Psoas muscle (tissue), 8 donors: Measurements from ENCODE around the gene SLC6A7. TPM values are rescaled to one million over a fixed set of nuclear protein-coding genes. Genes with fewer than 3 reads are reported as not detected.

Experiments
- ATAC-seq, 4 donors: fragments of 200-7000 bp; cut with Tn5 transposase; one replicate each; pipeline ENCODE4 v1.9.1; 2020; ENCODE audit warnings: moderate library complexity in 3 of 4, mild to moderate bottlenecking in 2 of 4
- DNase-seq, 2 donors: peaks; one replicate each; pipeline ENCODE4 v3.0.0-alpha.2; 2020
- H3K27ac ChIP-seq: fragments of 200-600 bp; one replicate; pipeline ENCODE4 v1.8.0; 2022
- H3K27me3 ChIP-seq, 3 donors: fragments of 200-600 bp in 1 of 3; one replicate each; pipeline versions ENCODE4 v1.6.1 to v1.8.0; 2013 to 2022; ENCODE audit warnings: low read length in 2 of 3, mild to moderate bottlenecking in 2 of 3, moderate library complexity in 1 of 3; ENCODE audit not compliant: insufficient read depth in 3 of 3
- H3K36me3 ChIP-seq, 2 donors: fragments of 200-600 bp in 1 of 2; one replicate each; pipeline versions ENCODE4 v1.6.1 to v1.8.0; 2013 to 2022; ENCODE audit warnings: low read depth in 1 of 2, mild to moderate bottlenecking in 1 of 2, moderate library complexity in 1 of 2; ENCODE audit not compliant: insufficient read depth in 1 of 2
- H3K4me1 ChIP-seq: fragments of 200-600 bp; one replicate; pipeline ENCODE4 v1.8.0; 2022
- H3K4me3 ChIP-seq: fragments of 200-600 bp; one replicate; pipeline ENCODE4 v1.8.0; 2022; ENCODE audit warnings: mild to moderate bottlenecking
- H3K9me3 ChIP-seq: fragments of 200-600 bp; one replicate; pipeline ENCODE4 v1.8.0; 2022
- CTCF ChIP-seq: fragments of 200-600 bp; IDR thresholded peaks from one replicate; pipeline ENCODE4 v1.8.0; 2022; ENCODE audit warnings: antibody characterized with exemption
- WGBS, 3 donors: extraction: QIAGEN DNeasy Blood & Tissue Kit; methylation state at CpG; one replicate each; pipeline versions ENCODE4 v1.1.6 to v1.1.7; 2013; 5-methylcytosine and 5-hydroxymethylcytosine counted together
- intact Hi-C, 2 donors: fragments of 100-400 bp; cut with DNase I; formaldehyde crosslinking; loops; one replicate each; pipeline versions ENCODE4 v1.11.0 to v1.14.2; 2022
- polyA plus RNA-seq, 3 donors: library from polyadenylated mRNA; stranded (reverse); fragments of 200-250 nt; gene quantifications; one replicate each; pipeline ENCODE4 v1.2.3, GENCODE V29; 2013
- total RNA-seq, 4 donors: library from RNA; stranded (reverse); fragmentation: NEBNext Ultra II Directional in 2 of 4; extraction: Animal tissue kit (Norgen Biotek cat#: 25700) in 2 of 4; gene quantifications; one replicate each; pipeline versions ENCODE4 v1.2.1 to v1.2.4, GENCODE V29; 2021 to 2023
- donor health status: healthy with polysubstance abuse.
- donor health status: DM: no; HTN: no; CAD: no; lungs with moderate emphysema.
- donor health status: Bipolar disorder and iron deficiency.
- donor health status: healthy.
- donor health status: DM: yes; HTN: yes; CAD: no.
- donor health status: DM: no; HTN: no; CAD: no.
- donor health status: DM: no; HTN: no; CAD: no.
- donor health status: DM: yes; HTN: yes; CAD: no.

Gene SLC6A7
- total and polyA plus RNA-seq, 7 donors: not detected

- Histone ChIP-seq H3K27me3 (no peaks in the 10 kb centered on the region), H3K4me1 (peaks cover 18% of the 10 kb centered on the region), H3K27ac (no peak overlapping the region), H3K36me3 (no peaks in the 10 kb centered on the region), H3K4me3 (no peak overlapping the region), H3K9me3 (no peaks in the 10 kb centered on the region)
- DNase-seq (no peak), ATAC-seq (no peak)
- 83 to 86% (median 84%) methylated on average over 15 of the region's 15 CpGs for WGBS, 3 donors
- TF ChIP-seq CTCF: no peak
- intact Hi-C loops: loop anchor here in 1 of 2 donors (10.0 kb wide), 1 partner anchor 187 kb away; the partner anchor contains the start of gene TCOF1
Measured at GRCh38 chr5:150167512-150167850, 22.4 kb upstream of the SLC6A7 start.

GRCh38 chr5:150167908-150168307, 22.0 kb upstream of the SLC6A7 start:
- H3K27me3 ChIP-seq: no peaks in the 10 kb centered on the region
- 86 to 91% (median 89%) methylated on average over 14 of the region's 14 CpGs for WGBS, 3 donors
- no peak overlapping the region for H3K4me3 ChIP-seq
- intact Hi-C loops: loop anchor here in 1 of 2 donors (10.0 kb wide), 1 partner anchor 187 kb away; the partner anchor contains the start of gene TCOF1
- no peak for TF ChIP-seq CTCF
- H3K27ac ChIP-seq: no peak overlapping the region
- no peaks in the 10 kb centered on the region for H3K36me3 ChIP-seq
- DNase-seq (no peak), ATAC-seq (no peak)
- H3K9me3 ChIP-seq: no peaks in the 10 kb centered on the region
- peaks cover 18% of the 10 kb centered on the region for H3K4me1 ChIP-seq

GRCh38 chr5:150168864-150169263, 21.0 kb upstream of the SLC6A7 start:
- 31 to 47% (median 41%) methylated on average over 3 of the region's 3 CpGs for WGBS, 3 donors
- no peak overlapping the region for H3K4me3 ChIP-seq
- intact Hi-C loops: loop anchor here in 1 of 2 donors (10.0 kb wide), 1 partner anchor 186 kb away; the partner anchor contains the start of gene TCOF1
- DNase-seq: no peak
- peaks cover 9% of the 10 kb centered on the region for H3K4me1 ChIP-seq
- TF ChIP-seq CTCF: no peak
- H3K9me3 ChIP-seq: no peaks in the 10 kb centered on the region
- ATAC-seq: no peak
- no peaks in the 10 kb centered on the region for H3K36me3 ChIP-seq
- H3K27ac ChIP-seq: no peak overlapping the region
- no peaks in the 10 kb centered on the region for H3K27me3 ChIP-seq

- Histone ChIP-seq H3K4me1 (no peaks in the 10 kb centered on the region), H3K4me3 (no peak overlapping the region), H3K9me3 (no peaks in the 10 kb centered on the region), H3K36me3 (no peaks in the 10 kb centered on the region), H3K27ac (no peak overlapping the region), H3K27me3 (no peaks in the 10 kb centered on the region)
- intact Hi-C loops: no loop called here
- DNase-seq: no peak
- TF ChIP-seq CTCF: no peak
- 89 to 95% (median 90%) methylated on average over 1 of the region's 1 CpG for WGBS, 3 donors
- ATAC-seq: no peak
Measured at GRCh38 chr5:150172145-150172544, 17.7 kb upstream of the SLC6A7 start.

- peak in 1 of 4 donors; percentile 13 for ATAC-seq
- 82 to 93% (median 85%) methylated on average over 4 of the region's 4 CpGs for WGBS, 3 donors
- H3K4me3 ChIP-seq: no peak overlapping the region
- no peak for DNase-seq
- TF ChIP-seq CTCF: no peak
- no peaks in the 10 kb centered on the region for H3K4me1 ChIP-seq
- no peaks in the 10 kb centered on the region for H3K27me3 ChIP-seq
- no peaks in the 10 kb centered on the region for H3K9me3 ChIP-seq
- H3K36me3 ChIP-seq: no peaks in the 10 kb centered on the region
- intact Hi-C loops: no loop called here
- no peak overlapping the region for H3K27ac ChIP-seq
Measured at GRCh38 chr5:150172556-150172955, 17.3 kb upstream of the SLC6A7 start.
